ENCODE data around the gene REG1A.

The REG1A gene

DNA sequence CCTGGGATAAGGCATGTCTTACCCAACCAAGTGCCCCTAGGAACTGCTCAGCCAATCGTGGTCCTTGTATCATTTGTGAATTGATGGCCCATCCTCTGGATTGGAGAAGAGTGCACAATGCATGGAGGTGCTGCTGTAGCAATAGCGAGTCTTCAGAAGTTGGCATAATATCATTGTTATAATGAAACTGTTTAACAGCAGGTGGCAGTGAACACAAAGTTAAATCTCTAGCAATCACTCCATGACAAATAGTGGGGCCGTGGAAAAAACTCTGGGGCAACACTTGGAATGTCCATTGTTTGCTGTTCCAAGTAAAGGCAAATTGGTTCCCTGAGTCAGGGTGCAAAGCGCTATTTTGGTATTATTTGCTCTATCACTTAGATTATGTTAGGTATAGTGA, 11.4 kb downstream of the REG1A start:
- H3K36me3 ChIP-seq (ENCODE audit: insufficient read depth, low read length) = no peaks in the 10 kb centered on the region

DNA sequence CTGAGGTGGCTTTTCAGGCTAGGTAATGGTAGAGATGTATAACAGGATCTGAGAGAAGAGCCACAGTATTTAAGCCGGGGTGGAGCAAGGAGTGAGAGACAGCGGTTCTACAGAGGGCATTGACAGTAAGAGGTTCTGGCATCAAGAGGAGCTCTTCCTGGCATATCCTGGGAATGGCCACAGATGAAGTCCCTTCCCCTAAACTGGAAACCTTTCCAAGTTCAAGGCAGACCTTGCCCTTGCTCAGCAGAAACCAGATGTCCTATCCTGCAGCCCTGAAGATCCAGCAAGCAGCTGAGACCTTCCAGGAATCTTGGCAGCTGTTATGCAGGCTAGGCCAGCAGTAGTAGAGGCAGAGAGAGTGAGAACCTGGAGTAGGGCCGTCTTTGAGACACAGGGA, 18.1 kb downstream of the REG1A start:
- Histone ChIP-seq H2AFZ (ENCODE audit: low read length) (no peak overlapping the region), H3K9me2 (replicated peaks; ENCODE audit: low read depth, low read length) (no peaks in the 10 kb centered on the region), H3K4me2 (ENCODE audit: low read depth, low read length, poor library complexity, severe bottlenecking) (no peak overlapping the region), H3K9ac (ENCODE audit: low read depth, low read length, poor library complexity, severe bottlenecking) (no peak overlapping the region), H3K4me1 (ENCODE audit: insufficient read depth, low read length, poor library complexity, severe bottlenecking) (no peaks in the 10 kb centered on the region), H4K20me1 (ENCODE audit: insufficient read depth, low read length, poor library complexity, severe bottlenecking) (no peaks in the 10 kb centered on the region), H3F3A (ENCODE audit: low read depth) (no peaks in the 10 kb centered on the region), H3K9me3 (ENCODE audit: insufficient read depth, low read depth, low read length) (no peaks in the 10 kb centered on the region), H3K36me3 (ENCODE audit: insufficient read depth, low read length) (no peaks in the 10 kb centered on the region), H3K4me3 (ENCODE audit: low read length, poor library complexity, severe bottlenecking) (no peak overlapping the region), H3K27me3 (ENCODE audit: insufficient read depth, low read length, poor library complexity, severe bottlenecking) (no peaks in the 10 kb centered on the region), H3K79me2 (ENCODE audit: insufficient read depth, low read length) (no peaks in the 10 kb centered on the region)
- TF ChIP-seq, protein P1, sequence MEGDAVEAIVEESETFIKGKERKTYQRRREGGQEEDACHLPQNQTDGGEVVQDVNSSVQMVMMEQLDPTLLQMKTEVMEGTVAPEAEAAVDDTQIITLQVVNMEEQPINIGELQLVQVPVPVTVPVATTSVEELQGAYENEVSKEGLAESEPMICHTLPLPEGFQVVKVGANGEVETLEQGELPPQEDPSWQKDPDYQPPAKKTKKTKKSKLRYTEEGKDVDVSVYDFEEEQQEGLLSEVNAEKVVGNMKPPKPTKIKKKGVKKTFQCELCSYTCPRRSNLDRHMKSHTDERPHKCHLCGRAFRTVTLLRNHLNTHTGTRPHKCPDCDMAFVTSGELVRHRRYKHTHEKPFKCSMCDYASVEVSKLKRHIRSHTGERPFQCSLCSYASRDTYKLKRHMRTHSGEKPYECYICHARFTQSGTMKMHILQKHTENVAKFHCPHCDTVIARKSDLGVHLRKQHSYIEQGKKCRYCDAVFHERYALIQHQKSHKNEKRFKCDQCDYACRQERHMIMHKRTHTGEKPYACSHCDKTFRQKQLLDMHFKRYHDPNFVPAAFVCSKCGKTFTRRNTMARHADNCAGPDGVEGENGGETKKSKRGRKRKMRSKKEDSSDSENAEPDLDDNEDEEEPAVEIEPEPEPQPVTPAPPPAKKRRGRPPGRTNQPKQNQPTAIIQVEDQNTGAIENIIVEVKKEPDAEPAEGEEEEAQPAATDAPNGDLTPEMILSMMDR (conservative IDR thresholded peaks at IDR 0.05; ENCODE audit: low read length) = no peak
- TF ChIP-seq EZH2phosphoT487 (IDR thresholded peaks at IDR 0.05; ENCODE audit: borderline replicate concordance) = no peak

More for the DNA sequence above, 11.4 kb downstream of the REG1A start:
- H3K9me3 ChIP-seq (ENCODE audit: insufficient read depth, low read depth, low read length) = no peaks in the 10 kb centered on the region
- no peak overlapping the region for H3K9ac ChIP-seq (ENCODE audit: low read depth, low read length, poor library complexity, severe bottlenecking)
- no peaks in the 10 kb centered on the region for H3K9me2 ChIP-seq (replicated peaks; ENCODE audit: low read depth, low read length)
- no peaks in the 10 kb centered on the region for H4K20me1 ChIP-seq (ENCODE audit: insufficient read depth, low read length, poor library complexity, severe bottlenecking)
- no peak for TF ChIP-seq EZH2phosphoT487 (IDR thresholded peaks at IDR 0.05; ENCODE audit: borderline replicate concordance)
- TF ChIP-seq, protein P1 (conservative IDR thresholded peaks at IDR 0.05; ENCODE audit: low read length) = no peak
- H3K4me3 ChIP-seq (ENCODE audit: low read length, poor library complexity, severe bottlenecking) = no peak overlapping the region
- no peak overlapping the region for H2AFZ ChIP-seq (ENCODE audit: low read length)
- H3K4me2 ChIP-seq (ENCODE audit: low read depth, low read length, poor library complexity, severe bottlenecking) = no peak overlapping the region
- no peaks in the 10 kb centered on the region for H3K79me2 ChIP-seq (ENCODE audit: insufficient read depth, low read length)
- no peaks in the 10 kb centered on the region for H3F3A ChIP-seq (ENCODE audit: low read depth)
- no peaks in the 10 kb centered on the region for H3K4me1 ChIP-seq (ENCODE audit: insufficient read depth, low read length, poor library complexity, severe bottlenecking)
- no peaks in the 10 kb centered on the region for H3K27me3 ChIP-seq (ENCODE audit: insufficient read depth, low read length, poor library complexity, severe bottlenecking)

DNA sequence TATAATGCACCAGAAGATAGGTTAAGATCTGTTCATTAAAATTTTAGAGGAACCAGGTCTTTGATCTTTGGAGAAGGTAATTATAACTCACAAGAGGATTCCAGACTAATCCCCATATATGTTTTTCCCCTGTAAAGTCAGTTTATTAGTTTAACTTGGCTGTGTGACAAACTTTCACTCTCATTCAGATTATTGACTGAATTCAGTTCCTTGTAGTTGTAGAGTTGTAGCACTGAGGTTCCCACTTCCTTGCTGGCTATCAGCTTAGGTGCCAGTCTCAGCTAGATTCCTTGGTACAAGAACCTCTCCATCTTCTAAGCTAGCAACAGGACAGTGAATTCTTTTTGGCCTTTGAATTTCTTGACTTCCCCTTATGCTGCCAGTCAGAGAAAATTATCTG, 19.1 kb downstream of the REG1A start:
- H3K4me1 ChIP-seq (ENCODE audit: insufficient read depth, low read length, poor library complexity, severe bottlenecking) = no peaks in the 10 kb centered on the region
- no peak overlapping the region for H3K4me3 ChIP-seq (ENCODE audit: low read length, poor library complexity, severe bottlenecking)
- no peak overlapping the region for H3K4me2 ChIP-seq (ENCODE audit: low read depth, low read length, poor library complexity, severe bottlenecking)
- no peak overlapping the region for H3K9ac ChIP-seq (ENCODE audit: low read depth, low read length, poor library complexity, severe bottlenecking)
- no peaks in the 10 kb centered on the region for H3K9me3 ChIP-seq (ENCODE audit: insufficient read depth, low read depth, low read length)
- H3F3A ChIP-seq (ENCODE audit: low read depth) = no peaks in the 10 kb centered on the region
- H3K27me3 ChIP-seq (ENCODE audit: insufficient read depth, low read length, poor library complexity, severe bottlenecking) = no peaks in the 10 kb centered on the region
- H4K20me1 ChIP-seq (ENCODE audit: insufficient read depth, low read length, poor library complexity, severe bottlenecking) = no peaks in the 10 kb centered on the region
- no peaks in the 10 kb centered on the region for H3K9me2 ChIP-seq (replicated peaks; ENCODE audit: low read depth, low read length)
- no peak for TF ChIP-seq EZH2phosphoT487 (IDR thresholded peaks at IDR 0.05; ENCODE audit: borderline replicate concordance)
- TF ChIP-seq, protein P1 (conservative IDR thresholded peaks at IDR 0.05; ENCODE audit: low read length) = no peak
- no peaks in the 10 kb centered on the region for H3K79me2 ChIP-seq (ENCODE audit: insufficient read depth, low read length)
- no peaks in the 10 kb centered on the region for H3K36me3 ChIP-seq (ENCODE audit: insufficient read depth, low read length)
- H2AFZ ChIP-seq (ENCODE audit: low read length) = no peak overlapping the region

Data from Loucy (cell line).